Measurements from ENCODE around the gene FGR. TPM values are rescaled to one million over a fixed set of nuclear protein-coding genes. Genes with fewer than 3 reads are reported as not detected.
"Not testable (repeated sequence)": the region's sequence is repeated elsewhere in the genome, so short reads cannot be mapped to it uniquely, and the experiment has no call there.

FGR gene
- polyA plus RNA-seq (2014; cell fraction: cytosol; rRNA removed) = not detected in 2 replicates
- polyA plus RNA-seq (2014; cell fraction: nucleus; rRNA removed) = not detected in 2 replicates

DNA sequence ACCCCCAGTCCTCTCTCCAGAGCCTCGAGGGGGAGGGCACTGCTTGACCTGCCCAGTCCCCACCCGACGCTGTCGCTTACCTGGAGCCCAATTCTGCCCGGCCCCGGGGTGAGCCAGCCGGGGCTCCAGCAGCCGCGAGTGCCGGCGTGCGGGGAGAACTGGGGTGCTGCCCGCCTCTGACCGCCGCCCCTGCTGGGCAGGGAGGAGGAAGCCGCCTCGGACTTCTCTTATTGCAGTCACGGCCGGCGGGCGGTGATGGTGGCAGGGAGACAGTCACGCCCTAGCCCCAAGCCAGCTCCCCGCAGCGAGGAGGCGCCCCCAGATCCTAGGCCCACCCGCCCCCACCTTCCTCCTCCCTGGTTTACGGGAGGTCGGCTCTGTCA, at the start of gene FGR:
Gene FGR, minus strand, starts transcription at position 201 of the 383 bp plus-strand sequence. CDS start 11,269 bp downstream, outside the sequence.
- DNase-seq (ENCODE audit: low spot score) = no peak

GRCh38 chr1:27684176-27684575, 49.2 kb upstream of the FGR start:
- DNase-seq (ENCODE audit: low spot score) = no peak

- no peak for DNase-seq (ENCODE audit: low spot score)
Observed at GRCh38 chr1:27682351-27682944, 47.5 kb upstream of the FGR start.

- not testable (repeated sequence) for DNase-seq (ENCODE audit: low spot score)
Observed at GRCh38 chr1:27681580-27681979, 46.6 kb upstream of the FGR start.

DNA sequence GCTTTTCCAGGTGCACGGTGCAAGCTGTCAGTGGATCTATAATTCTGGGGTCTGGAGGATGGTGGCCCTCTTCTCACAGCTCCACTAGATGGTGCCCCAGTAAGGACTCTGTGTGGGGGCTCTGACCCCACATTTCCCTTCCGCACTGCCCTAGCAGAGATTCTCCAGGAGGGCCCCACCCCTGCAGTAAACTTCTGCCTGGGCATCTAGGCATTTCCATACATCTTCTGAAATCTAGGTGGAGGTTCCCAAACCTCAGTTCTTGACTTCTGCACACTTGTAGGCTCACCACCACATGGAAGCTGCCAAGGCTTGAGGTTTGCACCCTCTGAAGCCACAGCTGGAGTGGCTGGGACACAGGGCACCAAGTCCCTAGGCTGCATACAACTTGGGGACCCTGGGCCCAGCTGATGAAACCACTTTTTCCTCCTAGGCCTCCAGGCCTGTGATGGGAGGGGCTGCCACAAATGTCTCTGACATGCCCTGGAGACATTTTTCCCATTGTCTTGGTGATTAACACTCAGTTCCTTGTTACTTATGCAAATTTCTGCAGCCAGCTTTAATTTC, 45.3 kb upstream of the FGR start:
- DNase-seq (ENCODE audit: low spot score) = not testable (repeated sequence)

DNA sequence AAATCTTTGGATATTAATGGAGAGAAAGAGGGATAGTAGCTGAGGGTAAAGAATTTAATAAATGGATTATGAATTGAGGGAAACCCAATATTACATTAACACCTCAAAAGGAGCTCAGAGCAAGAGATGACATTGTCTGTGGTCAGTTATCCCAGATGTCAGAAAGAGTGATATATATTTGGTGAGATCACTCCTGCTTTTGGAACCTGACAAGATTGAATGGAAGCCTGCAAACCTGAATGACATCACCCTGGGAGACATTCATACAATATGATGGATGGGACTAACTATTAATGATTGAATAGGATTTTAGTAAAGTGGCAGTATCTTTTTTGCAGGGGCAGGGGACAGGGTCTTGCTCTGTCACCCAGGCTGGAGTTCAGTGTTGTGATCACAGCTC, 43.8 kb upstream of the FGR start:
- no peak for DNase-seq (ENCODE audit: low spot score)

GRCh38 chr1:27676410-27676809, 41.4 kb upstream of the FGR start:
- no peak for DNase-seq (ENCODE audit: low spot score)

DNA sequence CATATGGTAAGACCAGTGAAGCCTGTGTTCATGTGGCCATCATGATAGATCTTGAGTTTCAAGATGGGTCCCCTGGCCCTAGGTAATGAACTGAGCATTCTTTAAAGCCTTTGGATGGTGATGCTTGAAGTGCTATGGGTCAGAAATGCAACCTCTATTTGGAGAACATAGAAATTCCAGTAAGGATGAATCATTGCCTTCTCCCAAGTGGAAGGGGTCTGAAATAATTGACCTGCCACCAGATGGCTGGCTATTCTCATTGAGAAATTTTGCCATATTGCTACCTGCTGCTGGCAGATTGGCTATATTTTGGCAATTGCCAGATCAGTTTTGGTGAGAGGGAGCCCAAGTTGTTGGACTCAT, 37.7 kb upstream of the FGR start:
- no peak for DNase-seq (ENCODE audit: low spot score)

- peak; percentile 85 for DNase-seq (ENCODE audit: low spot score)
Observed at GRCh38 chr1:27671964-27672749, 37.2 kb upstream of the FGR start, which contains the start of gene IFI6. Gene IFI6, minus strand, starts transcription at chr1:27672192. Its CDS starts 2,878 bp downstream, at chr1:27669314.

- no peak for DNase-seq (ENCODE audit: low spot score)
Observed at GRCh38 chr1:27669876-27670275, 34.9 kb upstream of the FGR start.

- peak; percentile 43 for DNase-seq (ENCODE audit: low spot score)
Observed at GRCh38 chr1:27668808-27669723, 34.1 kb upstream of the FGR start.

GRCh38 chr1:27668121-27668807, 33.3 kb upstream of the FGR start:
- no peak for DNase-seq (ENCODE audit: low spot score)

GRCh38 chr1:27666791-27667254, 31.8 kb upstream of the FGR start:
- DNase-seq (ENCODE audit: low spot score) = no peak

DNA sequence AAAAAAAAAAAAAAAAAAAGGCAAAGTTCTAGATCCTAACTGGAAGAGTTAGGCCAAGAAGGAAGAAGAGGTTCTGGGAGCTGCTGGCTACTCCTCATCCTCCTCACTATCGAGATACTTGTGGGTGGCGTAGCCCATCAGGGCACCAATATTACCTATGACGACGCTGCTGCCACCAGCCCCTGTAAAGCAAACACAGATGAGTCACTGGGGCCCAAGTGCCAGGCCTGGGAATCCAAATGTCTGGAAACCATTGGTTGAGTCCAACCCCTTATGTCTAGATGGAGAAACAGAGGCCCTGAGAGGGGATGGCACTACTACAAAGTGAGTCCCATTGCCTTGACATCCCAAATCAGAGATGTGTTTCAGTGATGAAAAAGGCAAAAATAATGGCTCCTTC, 31.3 kb upstream of the FGR start:
- DNase-seq (ENCODE audit: low spot score) = no peak

DNA sequence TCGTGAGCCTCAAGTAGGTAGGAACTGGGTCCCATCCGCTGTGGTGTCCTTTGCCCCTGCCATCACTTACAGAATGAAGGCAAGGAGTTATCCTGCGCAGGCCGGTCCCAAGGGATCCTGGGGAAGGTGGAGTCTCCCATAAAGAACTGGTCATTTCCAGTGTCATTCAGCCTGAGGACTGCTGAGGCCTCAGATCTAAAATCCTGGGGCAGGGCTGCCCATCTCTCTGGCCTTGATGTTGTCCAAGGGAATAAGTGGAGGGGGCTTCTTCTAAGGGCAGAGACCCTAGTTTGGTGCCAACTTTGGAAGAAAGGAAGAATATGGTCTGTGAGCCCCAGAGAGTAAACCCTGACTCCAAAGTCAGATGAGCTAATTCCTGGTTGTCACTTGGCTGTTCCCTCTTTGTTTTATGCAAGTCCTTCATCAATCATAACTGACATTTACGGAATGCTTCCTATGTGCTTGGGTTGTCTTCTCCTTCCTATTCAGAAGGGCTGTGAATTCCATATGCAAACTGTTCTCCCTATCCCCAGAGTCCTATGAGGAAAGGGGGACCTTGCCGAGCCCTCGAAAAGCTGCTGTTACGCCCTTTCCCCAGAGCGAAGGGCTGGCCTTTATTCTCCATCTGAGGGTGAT, 30.1 kb upstream of the FGR start:
- no peak for DNase-seq (ENCODE audit: low spot score)

- DNase-seq (ENCODE audit: low spot score) = no peak
Observed at GRCh38 chr1:27664291-27664690, 29.3 kb upstream of the FGR start.

GRCh38 chr1:27662707-27663393, 27.9 kb upstream of the FGR start:
- peak; percentile 80 for DNase-seq (ENCODE audit: low spot score)

- no peak for DNase-seq (ENCODE audit: low spot score)
Observed at GRCh38 chr1:27662261-27662660, 27.3 kb upstream of the FGR start.

- DNase-seq (ENCODE audit: low spot score) = no peak
Observed at GRCh38 chr1:27661412-27662075, 26.6 kb upstream of the FGR start.
